NT2/D1 (cell line): ENCODE data around the gene SGTB.

Experiments
- SUZ12 ChIP-seq: IDR thresholded peaks from 2 replicates; pipeline ENCODE4 v1.6.1; 2011; ENCODE audit not compliant: insufficient read length, insufficient read depth; ENCODE audit errors: extremely low read depth
- YY1 ChIP-seq: IDR thresholded peaks from 2 replicates; pipeline ENCODE4 v1.6.1; 2011; ENCODE audit not compliant: insufficient read length, insufficient read depth
- ZNF274 ChIP-seq: IDR thresholded peaks from 2 replicates; pipeline ENCODE4 v1.6.1; 2011; ENCODE audit warnings: mild to moderate bottlenecking, low read depth, low read length

GRCh38 chr5:65674749-65675148 is 47.2 kb downstream of the SGTB start:
- TF ChIP-seq YY1 (no peak), ZNF274 (no peak), SUZ12 (no peak)
